HG02885 (cell line): ENCODE measurements around the gene SARS1.
"Not testable (repeated sequence)": the region's sequence is repeated elsewhere in the genome, so short reads cannot be mapped to it uniquely, and the experiment has no call there.

Experiments
- ATAC-seq: cut with Tn5 transposase; IDR thresholded peaks from one replicate; pipeline ENCODE4 v1.9.1; 2021; ENCODE audit warnings: mild to moderate bottlenecking; ENCODE audit not compliant: unreplicated experiment, poor library complexity

Gene SARS1

GRCh38 chr1:109272831-109273547 lies 59.3 kb downstream of the SARS1 start:
- ATAC-seq = no peak

GRCh38 chr1:109273570-109274288 lies 60.0 kb downstream of the SARS1 start:
- no peak for ATAC-seq

GRCh38 chr1:109274533-109275476 lies 61.1 kb downstream of the SARS1 start:
- no peak for ATAC-seq

- ATAC-seq = no peak
Measured at GRCh38 chr1:109275706-109276345, 62.1 kb downstream of the SARS1 start.

GRCh38 chr1:109277434-109278204 lies 63.9 kb downstream of the SARS1 start:
- ATAC-seq = peak; percentile 85

GRCh38 chr1:109279615-109280278 lies 66.0 kb downstream of the SARS1 start:
- no peak for ATAC-seq

- ATAC-seq = no peak
Measured at GRCh38 chr1:109280862-109281261, 67.1 kb downstream of the SARS1 start.

- ATAC-seq = no peak
Measured at GRCh38 chr1:109281680-109282496, 68.2 kb downstream of the SARS1 start.

- no peak for ATAC-seq
Measured at GRCh38 chr1:109282497-109282951, 68.8 kb downstream of the SARS1 start.

GRCh38 chr1:109282952-109283747 lies 69.4 kb downstream of the SARS1 start, which contains the start of gene PSRC1:
Gene PSRC1, minus strand, starts transcription at chr1:109283145.
- ATAC-seq = peak; percentile 97

- no peak for ATAC-seq
Measured at GRCh38 chr1:109283748-109284600, 70.3 kb downstream of the SARS1 start.

GRCh38 chr1:109286762-109287161 lies 73.0 kb downstream of the SARS1 start:
- ATAC-seq = not testable (repeated sequence)
